GM04504 (cell line): ENCODE results near the gene UNC5B.

Source experiments
- DNase-seq: peaks from one replicate; pipeline ENCODE4 v3.0.0-alpha.2; 2012; ENCODE audit warnings: low read depth

Gene UNC5B

DNA sequence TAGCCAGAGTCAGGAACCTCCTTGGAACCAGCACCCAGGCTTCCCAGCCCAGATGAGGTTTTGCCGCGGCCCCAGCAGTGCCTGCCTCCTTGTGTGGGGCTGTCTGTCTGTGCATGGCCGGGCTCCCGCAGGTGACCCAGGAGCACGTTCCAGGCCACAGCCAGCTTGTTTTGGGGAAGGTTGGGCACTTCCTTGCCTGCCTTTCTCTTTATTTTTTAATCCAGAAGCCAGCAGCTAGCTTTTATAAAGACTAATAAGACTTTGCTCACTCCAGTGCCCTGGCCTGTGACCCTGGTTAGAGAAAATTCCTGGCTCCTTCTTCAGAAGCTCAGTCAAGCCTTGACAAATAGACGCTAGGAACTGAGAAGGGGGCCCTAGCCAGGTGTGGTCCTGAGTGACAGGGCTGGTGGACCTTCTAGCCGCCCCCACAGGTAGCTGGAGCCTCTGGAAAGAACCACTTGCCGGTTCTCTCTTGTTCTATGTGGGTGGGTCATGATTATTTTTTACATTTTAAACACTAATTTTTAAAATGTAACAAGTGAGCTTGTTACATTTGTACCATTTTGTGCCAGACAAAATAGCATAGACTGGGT, 107.5 kb downstream of the UNC5B start:
- no peak for DNase-seq

- no peak for DNase-seq
Observed at GRCh38 chr10:71320592-71320991, 108.2 kb downstream of the UNC5B start.

- no peak for DNase-seq
Observed at GRCh38 chr10:71321386-71321785, 109.0 kb downstream of the UNC5B start.

DNA sequence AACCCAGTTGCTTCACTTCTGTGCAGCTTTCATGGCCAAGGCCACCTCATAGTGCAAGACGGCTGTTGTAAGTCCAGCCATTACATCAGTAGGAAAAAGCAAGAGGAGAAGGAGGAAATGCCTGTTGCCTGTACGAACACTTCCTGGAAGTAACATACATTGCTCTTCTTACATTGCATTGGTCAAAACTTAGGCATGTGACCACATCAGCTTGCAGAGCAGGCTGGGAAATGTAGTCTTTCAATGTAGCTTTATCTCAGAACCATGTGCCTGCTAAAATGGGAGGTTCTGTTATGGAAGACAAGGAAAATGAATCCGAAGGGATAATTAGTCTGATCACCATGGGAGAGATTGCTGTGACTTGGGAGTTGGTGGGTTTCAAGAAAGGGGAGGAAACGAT, 111.0 kb downstream of the UNC5B start:
- no peak for DNase-seq

GRCh38 chr10:71324743-71325142, 112.4 kb downstream of the UNC5B start:
- no peak for DNase-seq

DNA sequence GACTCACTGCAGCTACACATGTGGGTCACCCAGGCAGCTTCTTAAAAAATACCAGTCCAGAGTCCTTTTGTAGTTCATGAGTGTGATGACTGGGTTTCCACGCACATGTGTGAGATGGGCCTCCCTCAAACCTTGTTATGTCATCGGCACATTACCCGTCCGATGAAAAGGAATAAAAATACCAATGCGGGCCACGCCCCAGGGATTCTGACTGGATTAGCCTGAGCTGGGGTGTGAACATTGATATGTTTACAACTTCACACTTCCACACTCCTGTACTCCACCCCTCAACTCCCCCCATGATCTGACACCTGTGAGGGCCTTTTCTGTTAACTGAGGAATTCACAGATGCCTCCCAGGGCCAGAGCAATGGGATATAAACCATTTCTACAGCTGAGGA, 112.9 kb downstream of the UNC5B start:
- DNase-seq = no peak

DNA sequence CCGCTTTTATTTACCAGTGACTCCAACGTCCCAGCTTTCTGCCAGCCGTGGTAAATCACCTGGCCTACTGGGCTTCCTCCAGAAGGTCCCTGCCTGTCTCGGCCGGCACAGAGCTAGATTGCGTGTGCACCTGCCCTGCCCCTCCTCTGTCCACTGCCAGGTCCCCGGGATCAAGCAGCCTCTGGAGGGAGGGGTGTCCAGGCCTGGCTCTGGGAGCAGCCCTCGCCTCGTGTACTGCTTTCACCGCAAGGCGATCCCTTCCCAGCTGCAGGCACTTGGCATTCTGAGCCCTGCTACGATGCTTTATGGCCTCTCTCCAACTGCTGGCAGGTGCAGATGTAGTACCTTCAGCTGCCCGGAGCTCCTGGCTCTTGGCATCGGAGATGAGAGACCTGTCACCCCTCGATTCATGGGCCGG, 114.1 kb downstream of the UNC5B start:
- DNase-seq = no peak

GRCh38 chr10:71330789-71331404, 118.5 kb downstream of the UNC5B start:
- DNase-seq = no peak

DNA sequence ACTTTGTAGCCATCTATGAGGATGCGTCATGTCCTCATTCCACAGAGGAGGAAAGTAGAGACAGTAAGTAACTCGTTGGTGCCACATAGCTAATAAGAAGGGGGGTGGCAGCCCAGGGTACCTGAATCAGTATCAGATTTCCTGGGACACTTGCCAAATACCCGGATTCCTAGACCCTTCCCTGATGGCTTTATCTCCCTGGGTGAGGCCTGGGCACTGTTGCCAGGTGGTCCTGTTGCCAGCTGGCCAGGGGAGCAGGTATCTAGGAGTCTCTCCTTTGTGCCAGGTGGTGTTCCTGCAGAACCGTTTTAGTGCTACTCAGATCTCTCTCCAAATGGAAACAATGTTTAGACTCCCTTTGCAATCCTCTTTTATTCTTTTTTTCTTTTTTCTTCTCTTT, 119.4 kb downstream of the UNC5B start:
- DNase-seq = no peak

DNA sequence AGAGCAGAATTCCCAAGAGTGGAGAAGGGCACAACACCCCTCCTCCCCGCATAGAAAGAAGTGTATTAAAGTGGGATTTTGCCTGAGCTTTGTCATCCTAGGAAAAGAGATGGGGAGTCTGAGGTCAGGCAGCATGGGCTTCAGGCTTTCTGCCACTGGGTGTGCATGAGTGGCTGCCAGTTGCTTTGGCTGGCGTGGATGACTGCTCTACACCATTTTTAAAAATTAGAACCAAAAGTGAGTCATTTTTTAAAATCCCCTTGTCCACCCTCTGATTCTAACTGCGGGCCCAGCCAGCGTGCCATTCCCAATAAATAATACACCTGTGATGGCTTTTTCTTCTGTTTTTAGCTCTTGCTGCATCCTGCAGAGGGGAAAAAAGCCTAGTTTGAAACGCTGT, 120.1 kb downstream of the UNC5B start:
- no peak for DNase-seq

GRCh38 chr10:71333129-71333887, 120.9 kb downstream of the UNC5B start:
- no peak for DNase-seq

DNA sequence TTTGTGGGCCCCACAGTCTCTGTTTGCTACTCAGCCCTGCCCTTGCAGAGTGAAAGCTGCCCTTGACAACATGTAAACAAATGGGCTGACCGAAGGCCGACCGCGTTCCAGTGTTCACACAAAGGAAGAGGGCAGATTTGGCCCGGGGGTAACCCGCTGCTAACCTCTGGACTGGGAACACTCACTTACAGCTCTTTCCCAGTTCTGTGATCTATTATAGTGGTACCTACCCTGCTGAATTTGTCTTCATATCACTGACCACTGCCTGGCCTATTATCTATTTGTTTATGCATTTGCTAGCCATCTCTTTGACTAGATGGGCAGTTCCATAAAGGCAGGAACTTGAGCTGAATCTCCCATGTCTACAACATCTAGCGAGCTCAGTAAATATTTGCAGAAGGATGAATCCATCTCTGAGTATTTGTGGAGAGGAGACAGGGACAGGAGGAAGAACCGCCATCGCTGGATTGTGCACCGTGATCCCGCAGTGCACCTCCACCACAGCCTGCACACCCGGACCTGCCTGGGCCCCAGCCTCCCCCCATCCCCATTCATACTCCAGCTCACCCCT, 121.9 kb downstream of the UNC5B start:
- no peak for DNase-seq

- no peak for DNase-seq
Observed at GRCh38 chr10:71335173-71335708, 122.9 kb downstream of the UNC5B start.

GRCh38 chr10:71336632-71337031, 124.3 kb downstream of the UNC5B start:
- DNase-seq = no peak

- DNase-seq = no peak
Observed at GRCh38 chr10:71337219-71337701, 124.9 kb downstream of the UNC5B start.

DNA sequence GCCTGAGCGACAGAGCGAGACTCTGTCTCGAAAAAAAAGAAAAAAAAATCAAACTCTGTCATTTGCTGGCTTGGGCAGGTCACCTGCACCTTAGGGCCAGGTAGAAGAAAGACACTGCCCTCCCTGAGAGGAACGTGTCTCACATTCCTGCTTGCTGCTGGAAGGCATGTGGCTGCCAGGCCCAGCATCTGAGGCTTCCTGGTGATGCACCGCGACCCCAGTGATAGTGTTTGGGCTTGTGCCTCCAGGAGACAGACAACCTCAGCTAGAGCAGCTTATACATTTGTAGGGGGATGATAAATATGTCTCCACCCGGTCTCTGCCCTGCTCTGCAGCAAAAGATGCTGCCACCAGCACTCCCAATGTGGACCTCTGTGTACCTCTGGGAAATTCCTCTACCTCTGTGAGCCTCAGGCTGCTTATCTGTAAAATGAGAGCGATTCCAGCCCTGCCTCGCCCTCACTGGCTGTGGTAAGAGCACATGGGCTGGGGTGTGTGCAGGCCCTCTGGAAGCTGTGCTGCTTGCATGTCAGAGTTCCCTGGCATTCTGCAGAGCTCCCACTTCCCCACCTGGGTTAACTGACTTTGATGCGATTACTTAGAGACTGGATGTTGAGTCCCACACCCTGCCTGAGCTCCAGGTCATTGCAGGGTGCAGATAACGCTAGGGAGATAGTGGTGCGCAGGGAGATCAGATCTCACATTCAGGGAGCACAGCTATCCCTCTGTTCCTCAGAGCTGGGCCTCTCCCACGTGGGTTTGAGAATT, 126.5 kb downstream of the UNC5B start:
- no peak for DNase-seq

GRCh38 chr10:71339796-71340589, 127.6 kb downstream of the UNC5B start:
- DNase-seq = no peak

DNA sequence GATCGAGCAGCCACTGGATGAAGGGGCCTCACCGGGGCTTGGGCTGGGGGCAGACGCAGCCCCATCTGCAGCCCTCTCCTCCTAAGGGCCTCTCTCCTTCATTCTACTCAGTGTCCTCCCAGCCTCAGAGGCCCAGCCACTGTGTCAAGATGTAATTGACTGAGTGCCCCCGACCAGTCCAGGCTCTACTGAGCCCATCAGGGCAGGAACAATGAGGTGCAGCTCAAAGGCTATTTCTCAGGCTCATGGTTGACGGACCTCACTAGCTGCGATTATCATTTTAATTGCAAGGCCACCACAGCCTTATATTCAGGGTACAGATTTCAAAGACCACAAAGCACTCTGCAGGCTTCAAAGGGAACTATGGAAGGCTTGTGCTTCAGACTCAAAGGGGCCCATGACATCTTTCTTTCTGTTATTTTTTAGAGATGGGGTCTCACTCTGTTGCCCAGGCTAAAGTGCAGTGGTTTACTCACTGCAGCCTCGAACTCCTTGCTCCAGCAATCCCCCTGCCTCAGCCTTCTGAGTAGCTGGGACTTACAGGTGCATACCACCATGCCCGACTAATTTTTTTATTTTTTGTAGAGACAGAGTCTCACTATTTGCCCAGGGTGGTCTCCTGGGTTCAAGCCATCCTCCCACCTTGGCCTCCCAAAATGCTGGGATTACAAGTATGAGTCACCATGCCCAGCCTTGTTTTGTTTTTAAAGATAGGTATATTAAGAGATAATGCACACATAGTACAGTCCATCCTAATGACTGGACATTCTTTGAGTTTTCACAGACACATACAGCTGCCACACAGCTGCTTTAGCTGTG, 130.4 kb downstream of the UNC5B start:
- no peak for DNase-seq

- no peak for DNase-seq
Observed at GRCh38 chr10:71343392-71343773, 131.0 kb downstream of the UNC5B start.
